Stomach smooth muscle (tissue), 2 donors: ENCODE results near the gene TMEM214.
"Not testable (repeated sequence)": the region's sequence is repeated elsewhere in the genome, so short reads cannot be mapped to it uniquely, and the experiment has no call there.

Experiments
- H3K27ac ChIP-seq: one replicate; pipeline ENCODE4 v1.7.0; 2013; ENCODE audit warnings: mild to moderate bottlenecking, low read length, inconsistent platforms
- H3K27me3 ChIP-seq, 2 donors: one replicate each; pipeline ENCODE4 v1.7.0; 2013; ENCODE audit warnings: low read length in 2 of 2; ENCODE audit not compliant: insufficient read depth in 2 of 2, control insufficient read depth in 1 of 2
- H3K36me3 ChIP-seq, 2 donors: one replicate each; pipeline ENCODE4 v1.7.0; 2013; ENCODE audit warnings: low read length in 2 of 2; ENCODE audit not compliant: control insufficient read depth in 2 of 2, insufficient read depth in 2 of 2
- H3K4me1 ChIP-seq: one replicate; pipeline ENCODE4 v1.7.0; 2013; ENCODE audit warnings: low read length; ENCODE audit not compliant: control insufficient read depth, insufficient read depth
- H3K4me3 ChIP-seq, 2 donors: one replicate each; pipeline ENCODE4 v1.7.0; 2013; ENCODE audit warnings: low read length in 2 of 2
- H3K9ac ChIP-seq, 2 donors: one replicate each; pipeline ENCODE4 v1.7.0; 2013; ENCODE audit warnings: low read length in 2 of 2, mild to moderate bottlenecking in 1 of 2
- H3K9me3 ChIP-seq, 2 donors: one replicate each; pipeline ENCODE4 v1.7.0; 2013; ENCODE audit warnings: low read length in 2 of 2; ENCODE audit not compliant: control insufficient read depth in 2 of 2
- donor health status: healthy.
- donor health status: Pancreatic carcinoma.

The TMEM214 gene

DNA sequence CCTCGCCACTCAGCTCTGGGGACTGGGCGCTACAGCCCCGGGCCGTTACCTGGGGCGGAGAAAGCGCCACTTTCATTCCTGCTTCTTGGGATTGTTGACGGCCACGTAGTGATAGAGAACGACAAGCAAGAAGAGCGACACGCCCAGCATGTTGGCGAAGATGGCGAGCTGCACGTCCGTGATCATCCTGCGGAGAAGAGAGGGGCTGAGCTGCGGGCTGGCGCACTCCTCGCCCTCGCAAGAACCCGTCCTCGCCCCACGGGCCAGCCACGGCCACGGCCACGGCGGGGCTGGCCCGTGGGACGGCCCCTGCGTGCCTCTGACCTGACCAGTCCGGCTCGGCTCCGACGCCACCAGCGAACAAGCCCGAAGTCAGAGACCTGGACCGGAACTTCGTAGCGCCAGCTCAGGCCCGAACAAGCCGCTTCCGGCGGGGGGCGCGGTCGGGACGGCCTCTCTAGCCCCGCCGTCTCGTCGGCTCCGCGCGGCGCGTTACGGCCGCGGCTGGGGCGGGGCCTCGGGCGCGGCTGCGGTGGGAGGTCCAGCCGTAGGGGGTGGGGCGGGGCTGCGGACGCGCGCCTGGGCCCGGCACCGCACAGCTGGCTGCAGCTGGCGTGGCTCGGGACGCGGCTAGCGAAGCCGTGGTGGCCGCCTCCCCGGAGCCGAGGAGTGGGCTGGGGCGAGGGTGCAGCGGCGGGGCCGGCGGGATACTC, 38.7 kb downstream of the TMEM214 start, which contains the start of gene OST4:
TSS of gene OST4 (minus strand) at position 378 of the 713 bp plus-strand sequence.
- H3K27me3 ChIP-seq, result no peaks in the 10 kb centered on the region
- H3K36me3 ChIP-seq, result peaks cover 19 to 23% of the 10 kb centered on the region in 2 donors
- H3K9ac ChIP-seq, result peak within 1 kb of the TSS; percentile 96
- peaks cover 70% of the 10 kb centered on the region for H3K4me1 ChIP-seq
- H3K4me3 ChIP-seq, result peak within 1 kb of the TSS; percentile 94 to 99
- H3K9me3 ChIP-seq, result no peaks in the 10 kb centered on the region
- peak within 1 kb of the TSS; percentile 100 for H3K27ac ChIP-seq

DNA sequence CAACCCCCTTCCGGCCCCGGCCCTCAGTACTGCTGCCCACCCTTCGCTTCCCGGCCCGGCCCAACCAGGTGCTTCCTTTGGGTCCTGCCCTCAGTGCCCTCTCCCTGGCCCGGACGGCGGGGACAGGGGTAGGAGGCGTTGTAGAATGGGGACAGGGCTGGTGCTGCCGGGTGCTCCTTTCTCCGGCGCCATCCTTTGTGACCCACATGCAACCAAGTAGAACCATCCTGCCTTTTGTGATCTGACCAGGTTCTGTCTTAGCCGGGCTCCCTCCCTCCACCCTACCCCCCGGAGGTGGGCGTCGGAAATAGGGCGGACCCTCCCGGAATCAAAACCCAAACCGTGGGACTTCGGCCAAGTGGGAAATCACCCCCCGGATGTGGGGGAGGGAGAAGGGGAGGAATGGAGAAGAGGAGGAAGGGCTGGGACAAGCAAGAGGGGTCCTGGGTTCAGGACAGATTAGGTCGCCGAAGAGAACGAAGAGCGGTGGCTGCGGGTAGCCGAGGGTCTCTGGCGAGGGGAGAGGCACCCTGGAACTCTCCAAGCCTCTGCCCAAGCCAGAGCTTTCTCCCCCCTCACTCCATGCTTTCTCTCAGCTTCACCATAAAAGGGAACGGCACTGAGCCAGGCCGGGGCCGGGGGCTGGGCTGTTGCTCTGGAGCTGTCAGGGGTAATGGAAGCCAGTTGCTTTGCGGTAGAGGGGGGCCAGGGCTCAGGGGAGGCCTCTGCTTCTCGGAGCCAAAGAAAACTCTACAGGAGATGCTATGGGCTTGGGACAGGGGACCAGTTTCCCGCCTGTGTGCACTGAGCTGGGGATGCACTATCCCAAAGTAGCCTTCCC, 39.4 kb downstream of the TMEM214 start:
- Histone ChIP-seq H3K36me3 (peaks cover 18 to 23% of the 10 kb centered on the region in 2 donors), H3K4me3 (peak overlapping the region; percentile 66 to 99), H3K9me3 (no peaks in the 10 kb centered on the region), H3K27me3 (no peaks in the 10 kb centered on the region), H3K27ac (peak overlapping the region; percentile 100), H3K4me1 (peaks cover 77% of the 10 kb centered on the region), H3K9ac (peak overlapping the region; percentile 80 to 90)

DNA sequence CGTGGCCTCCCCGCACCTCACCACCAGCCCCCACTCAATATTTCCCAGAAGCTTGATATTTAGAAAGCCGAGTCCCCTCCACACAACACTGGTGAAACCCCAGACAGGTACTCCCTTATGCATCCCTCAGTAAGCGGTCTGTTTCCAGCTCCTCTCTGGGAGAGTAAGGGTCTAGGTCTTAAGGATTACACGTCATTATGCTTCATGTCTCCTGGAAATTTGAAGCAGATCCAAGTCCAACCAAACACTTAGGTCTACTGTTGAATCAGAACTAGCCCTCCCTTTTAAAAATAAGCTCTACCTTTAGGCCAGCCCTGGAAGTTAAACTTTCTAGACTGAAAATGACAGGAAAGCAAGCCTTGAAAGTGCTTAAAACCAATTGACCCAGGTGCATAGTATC, 40.2 kb downstream of the TMEM214 start:
- H3K27me3 ChIP-seq, result no peaks in the 10 kb centered on the region
- H3K27ac ChIP-seq, result peak overlapping the region; percentile 100
- H3K36me3 ChIP-seq, result peaks cover 12 to 19% of the 10 kb centered on the region in 2 donors
- no peaks in the 10 kb centered on the region for H3K9me3 ChIP-seq
- peaks cover 83% of the 10 kb centered on the region for H3K4me1 ChIP-seq
- peak overlapping the region; percentile 58 to 80 for H3K9ac ChIP-seq
- H3K4me3 ChIP-seq, result peak overlapping the region; percentile 30 to 99

DNA sequence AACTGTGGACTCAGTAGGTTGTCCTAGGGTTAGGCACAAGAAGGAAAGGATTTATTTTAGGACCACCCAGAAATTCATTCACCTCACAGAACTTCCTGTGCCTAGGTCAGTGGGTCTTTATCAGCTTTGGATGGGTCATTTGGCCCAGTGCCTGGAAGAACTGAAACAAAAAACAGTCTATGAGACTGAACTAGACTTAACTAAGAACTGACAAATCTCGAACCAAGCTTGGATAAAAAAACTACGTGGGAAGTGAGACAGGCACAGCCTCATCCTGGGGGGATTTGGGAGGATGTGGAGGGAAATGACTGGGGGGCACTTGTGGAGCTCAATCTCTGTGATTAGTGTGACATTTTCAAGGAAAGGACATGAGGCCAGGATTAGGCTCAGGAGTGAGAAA, 41.0 kb downstream of the TMEM214 start:
- no peaks in the 10 kb centered on the region for H3K27me3 ChIP-seq
- H3K9me3 ChIP-seq, result no peaks in the 10 kb centered on the region
- H3K4me3 ChIP-seq, result peak overlapping the region in 1 of 2 donors; percentile 8
- H3K27ac ChIP-seq, result peak overlapping the region; percentile 100
- H3K4me1 ChIP-seq, result peaks cover 81% of the 10 kb centered on the region
- H3K9ac ChIP-seq, result peak overlapping the region; percentile 55 to 80
- H3K36me3 ChIP-seq, result peaks cover 3 to 10% of the 10 kb centered on the region in 2 donors

DNA sequence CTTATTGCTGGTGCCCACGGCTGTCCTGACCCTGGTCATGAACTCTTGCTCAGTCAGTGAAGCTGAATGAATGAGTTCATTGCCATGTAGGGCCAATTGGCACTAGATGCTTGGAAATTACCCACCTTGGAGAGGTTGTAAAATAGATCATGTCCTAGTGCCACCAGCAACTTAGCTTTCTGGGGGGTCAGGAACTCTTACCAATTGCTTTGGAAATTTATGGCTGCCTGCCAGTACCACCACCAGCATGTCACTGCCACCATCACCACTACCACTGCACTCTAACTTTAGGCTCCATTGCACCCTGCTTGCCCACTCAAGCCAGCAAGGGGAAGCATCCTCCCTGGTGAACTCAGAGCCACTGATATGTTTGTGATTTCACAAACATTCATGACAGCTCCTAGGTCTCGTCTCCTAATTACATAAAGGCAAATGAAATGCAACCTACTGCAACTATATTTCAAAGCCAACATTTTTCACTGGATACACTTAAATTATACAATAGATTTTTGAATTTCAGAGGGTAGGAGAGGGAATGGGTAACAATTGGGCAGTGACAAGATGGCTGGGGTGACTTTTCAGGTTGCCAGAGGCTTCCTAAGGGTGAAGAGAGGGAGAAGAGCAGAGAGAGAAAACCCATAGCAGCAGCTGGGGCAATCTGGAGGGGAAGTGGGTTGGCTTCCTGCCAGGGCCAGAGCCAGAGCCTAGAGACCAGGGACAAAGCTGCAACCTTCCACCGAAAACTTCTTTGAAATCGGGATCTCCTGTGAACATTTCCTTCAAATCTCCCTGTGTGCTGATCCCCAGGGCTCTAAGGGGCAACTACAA, 42.2 kb downstream of the TMEM214 start:
- H3K9ac ChIP-seq, result peak overlapping the region; percentile 29 to 80
- no peak overlapping the region for H3K4me3 ChIP-seq
- peaks cover 0 to 2% of the 10 kb centered on the region in 2 donors for H3K36me3 ChIP-seq
- H3K4me1 ChIP-seq, result peaks cover 80% of the 10 kb centered on the region
- H3K9me3 ChIP-seq, result no peaks in the 10 kb centered on the region
- H3K27ac ChIP-seq, result peak overlapping the region; percentile 100
- no peaks in the 10 kb centered on the region for H3K27me3 ChIP-seq

DNA sequence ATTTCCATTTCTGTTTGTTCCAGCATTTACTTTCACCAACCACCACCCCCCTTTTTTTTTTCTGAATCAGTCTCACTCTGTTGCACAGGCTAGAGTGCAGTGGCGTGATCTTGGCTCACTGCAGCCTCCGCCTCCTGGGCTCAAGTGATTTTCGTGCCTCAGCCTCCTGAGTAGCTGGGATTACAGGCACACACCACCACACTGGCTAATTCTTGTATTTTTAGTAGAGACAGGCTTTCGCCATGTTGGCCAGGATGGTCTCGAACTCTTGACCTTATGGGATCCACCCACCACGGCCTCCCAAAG, 42.8 kb downstream of the TMEM214 start:
- peak overlapping the region; percentile 100 for H3K27ac ChIP-seq

DNA sequence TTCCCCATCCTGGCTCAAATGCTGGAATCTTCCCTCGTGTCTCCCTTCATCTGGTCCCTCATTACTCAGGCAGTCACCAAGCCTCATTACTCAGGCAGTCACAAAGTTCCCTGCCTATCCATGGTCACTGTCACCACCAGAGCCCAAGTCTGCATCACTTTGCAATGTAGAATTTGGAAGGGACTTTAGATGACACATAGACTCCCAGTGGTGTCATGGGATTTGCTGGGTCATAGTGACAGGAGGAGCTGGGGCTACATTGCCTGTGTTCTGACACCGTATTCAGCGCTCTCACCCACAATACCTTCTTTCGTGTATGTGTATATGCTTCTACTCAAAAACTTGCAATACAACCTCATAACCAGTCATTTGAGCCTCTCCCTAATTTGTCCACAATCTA, 43.6 kb downstream of the TMEM214 start:
- H3K27me3 ChIP-seq, result no peaks in the 10 kb centered on the region
- peaks cover 0 to 7% of the 10 kb centered on the region in 2 donors for H3K36me3 ChIP-seq
- H3K4me1 ChIP-seq, result peaks cover 82% of the 10 kb centered on the region
- no peaks in the 10 kb centered on the region for H3K9me3 ChIP-seq
- H3K9ac ChIP-seq, result no peak overlapping the region
- peak overlapping the region; percentile 100 for H3K27ac ChIP-seq
- H3K4me3 ChIP-seq, result no peak overlapping the region

More for the DNA sequence above, 42.8 kb downstream of the TMEM214 start:
- H3K36me3 ChIP-seq, H3K27me3 ChIP-seq, H3K4me3 ChIP-seq, H3K9me3 ChIP-seq: not testable (repeated sequence)
- H3K4me1 ChIP-seq, result peaks cover 80% of the 10 kb centered on the region
- H3K9ac ChIP-seq, result peak overlapping the region in 1 of 2 donors; percentile 29

DNA sequence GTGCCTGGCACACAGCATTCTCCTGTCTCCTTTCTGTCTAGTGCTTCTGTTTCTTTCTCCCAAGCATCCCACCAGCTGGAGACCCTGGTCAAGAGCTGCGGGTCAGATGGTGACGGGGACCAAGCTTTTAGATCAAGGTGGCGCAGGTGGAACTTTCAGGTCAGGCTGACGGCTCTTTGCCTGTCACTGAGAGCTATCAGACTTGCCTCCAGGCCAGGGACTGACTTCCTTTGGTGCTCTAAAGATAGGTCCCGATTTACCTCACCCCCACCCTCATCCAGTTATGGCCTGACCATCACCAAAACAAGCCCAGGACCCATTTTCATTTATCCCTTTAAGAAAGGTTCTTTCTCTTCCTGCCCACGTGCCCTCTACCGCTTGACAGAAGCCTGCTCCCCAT, 44.5 kb downstream of the TMEM214 start:
- H3K9me3 ChIP-seq, result no peaks in the 10 kb centered on the region
- H3K4me3 ChIP-seq, result no peak overlapping the region
- no peak overlapping the region for H3K9ac ChIP-seq
- H3K4me1 ChIP-seq, result peaks cover 91% of the 10 kb centered on the region
- H3K27me3 ChIP-seq, result no peaks in the 10 kb centered on the region
- peak overlapping the region; percentile 100 for H3K27ac ChIP-seq
- peaks cover 0 to 16% of the 10 kb centered on the region in 2 donors for H3K36me3 ChIP-seq

DNA sequence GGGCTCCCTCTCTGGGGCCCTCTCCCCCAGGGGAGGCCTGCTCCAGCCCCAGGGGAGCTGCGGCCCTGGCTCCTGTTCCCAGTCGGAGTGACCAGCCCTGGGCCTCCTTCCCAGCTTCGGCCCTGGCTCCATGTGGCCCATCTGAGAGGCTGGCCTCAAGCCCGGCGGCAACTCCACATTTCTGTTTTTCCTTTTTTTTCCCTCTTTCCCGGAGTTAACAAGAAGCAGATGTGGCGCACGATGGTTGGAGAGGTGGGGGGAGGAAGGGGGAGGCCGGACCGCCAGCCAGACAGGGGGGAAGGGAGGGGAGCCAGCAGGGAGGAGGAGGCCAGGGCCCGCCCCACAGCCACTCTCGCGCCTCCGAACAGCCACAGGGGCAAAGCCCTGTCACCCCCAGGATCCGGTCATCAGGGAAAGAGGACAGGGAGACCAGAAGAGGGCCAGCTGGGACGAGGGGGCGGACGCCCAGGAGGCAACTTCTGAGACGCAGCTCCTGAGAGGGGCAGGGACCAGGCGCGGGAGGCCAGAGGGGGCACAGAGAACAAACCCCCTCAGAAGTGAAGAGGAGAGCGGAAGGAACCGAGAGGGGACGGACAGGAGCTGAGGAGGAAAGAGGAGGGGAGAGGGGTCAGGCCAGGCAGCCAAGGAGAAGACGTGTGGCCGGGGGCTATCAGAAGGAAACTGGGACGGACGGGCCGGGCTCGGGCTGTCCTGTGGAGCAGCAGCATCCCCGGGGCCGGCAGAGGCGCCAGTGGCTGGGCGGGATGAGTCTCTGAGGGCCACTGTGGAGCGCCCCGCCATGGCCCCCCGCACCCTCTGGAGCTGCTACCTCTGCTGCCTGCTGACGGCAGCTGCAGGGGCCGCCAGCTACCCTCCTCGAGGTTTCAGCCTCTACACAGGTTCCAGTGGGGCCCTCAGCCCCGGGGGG, 45.8 kb downstream of the TMEM214 start, which contains the start of gene EMILIN1:
TSS of gene EMILIN1 (plus strand) at position 349 of the 928 bp plus-strand sequence. CDS start at position 800, 451 bp downstream.
- H3K4me3 ChIP-seq, result peak within 1 kb of the TSS; percentile 90 to 93
- H3K27me3 ChIP-seq, result no peaks in the 10 kb centered on the region
- H3K27ac ChIP-seq, result peak within 1 kb of the TSS; percentile 100
- peak within 1 kb of the TSS; percentile 82 to 92 for H3K9ac ChIP-seq
- H3K4me1 ChIP-seq, result peaks cover 92% of the 10 kb centered on the region
- H3K36me3 ChIP-seq, result peaks cover 2 to 19% of the 10 kb centered on the region in 2 donors
- no peaks in the 10 kb centered on the region for H3K9me3 ChIP-seq
